Stimulated activated CD8-positive, alpha-beta memory T cell treated with anti-CD3 and anti-CD28 coated beads, Interleukin-15, amount 100 ng/mL, for 48 hours (primary cell): ENCODE measurements around the gene ITGA4.

Experiments used
- DNase-seq, 2 donors: peaks; one replicate each; pipeline ENCODE4 v3.0.0-alpha.2; 2020; ENCODE audit warnings: low read depth in 2 of 2

The ITGA4 gene

DNA sequence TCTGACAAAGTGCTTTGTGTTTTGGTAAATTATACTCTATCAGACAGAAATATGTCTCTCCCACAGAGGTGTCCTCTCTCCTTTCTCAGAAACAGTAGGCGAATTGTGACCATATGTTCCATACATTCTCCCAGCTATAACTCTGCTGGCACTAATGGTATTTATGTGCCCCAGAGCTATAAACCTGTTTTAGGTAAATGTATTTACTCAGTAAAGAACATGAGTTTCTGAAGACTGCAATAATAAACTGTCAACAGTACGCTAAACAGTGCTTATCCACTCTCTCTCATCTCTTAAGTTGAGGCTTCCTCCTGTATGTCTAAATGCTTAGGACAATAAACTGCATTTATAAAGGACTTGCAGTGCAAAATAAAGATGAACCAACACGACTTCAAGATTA, 58.5 kb downstream of the ITGA4 start:
- no peak for DNase-seq

DNA sequence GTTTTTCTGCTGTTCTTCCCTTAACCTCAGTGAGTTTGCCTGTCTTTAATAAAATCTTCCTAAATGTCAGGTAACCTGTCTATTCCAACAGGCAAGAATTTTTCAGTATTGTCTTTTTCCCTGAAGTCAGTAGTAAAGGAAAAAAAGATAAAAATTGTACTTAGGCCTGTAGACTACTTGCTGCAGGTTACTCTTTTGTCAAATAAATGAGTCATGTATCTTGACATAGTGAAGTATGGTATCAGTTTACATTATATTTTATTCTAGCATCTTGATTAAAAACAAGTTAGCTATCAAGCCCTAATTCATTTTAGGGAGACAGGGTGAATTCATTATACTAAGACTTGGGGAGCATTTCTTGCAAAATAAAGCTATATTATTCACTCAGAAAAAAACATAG, 59.8 kb downstream of the ITGA4 start:
- no peak for DNase-seq

DNA sequence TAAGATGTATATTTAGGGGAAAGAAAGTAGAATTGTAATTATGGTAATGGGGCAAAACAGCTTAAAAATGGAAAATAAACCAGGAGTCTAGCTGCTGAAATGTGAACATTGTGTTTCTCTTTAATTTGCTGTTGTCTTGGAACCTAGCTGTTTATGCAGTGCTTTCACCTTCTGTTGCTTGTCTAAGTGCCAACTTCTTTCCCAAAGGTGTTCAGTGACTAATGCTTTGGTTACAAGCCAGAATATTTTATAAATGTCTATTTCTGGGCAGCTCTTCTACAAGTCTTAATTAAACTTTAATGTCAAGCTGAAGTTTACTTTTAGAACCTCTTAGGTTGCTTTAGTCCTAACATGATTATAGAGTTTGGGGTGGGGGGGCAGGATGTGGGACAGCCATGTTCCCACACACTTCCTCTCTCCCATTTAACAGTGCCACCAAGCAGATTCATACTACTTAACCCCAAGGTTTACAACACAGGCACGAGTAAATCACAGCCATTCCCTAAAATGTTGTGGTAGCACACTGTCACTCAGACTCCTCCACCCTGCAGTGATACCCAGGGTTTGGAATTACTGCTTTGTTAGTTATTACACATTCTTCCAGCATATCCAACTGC, 60.6 kb downstream of the ITGA4 start:
- DNase-seq, result no peak

DNA sequence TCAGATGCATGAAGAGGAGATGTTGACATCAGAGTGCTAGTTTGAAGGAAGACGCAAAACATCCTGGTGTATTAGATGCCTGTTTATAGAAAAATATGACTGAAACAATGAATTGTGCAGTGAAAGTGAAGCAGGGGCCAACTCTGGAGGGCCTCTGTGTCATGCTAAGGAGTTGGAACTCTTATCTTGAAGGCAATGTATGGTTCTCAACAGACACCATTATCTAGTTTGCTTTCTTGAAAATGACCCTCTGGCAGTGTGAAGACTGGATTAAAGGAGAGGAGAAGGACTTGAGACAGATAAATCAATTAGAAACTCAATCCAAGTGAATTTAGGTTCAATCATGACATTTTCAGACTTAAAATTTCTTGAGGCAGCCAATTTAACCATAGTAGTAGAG, 63.1 kb downstream of the ITGA4 start:
- no peak for DNase-seq

DNA sequence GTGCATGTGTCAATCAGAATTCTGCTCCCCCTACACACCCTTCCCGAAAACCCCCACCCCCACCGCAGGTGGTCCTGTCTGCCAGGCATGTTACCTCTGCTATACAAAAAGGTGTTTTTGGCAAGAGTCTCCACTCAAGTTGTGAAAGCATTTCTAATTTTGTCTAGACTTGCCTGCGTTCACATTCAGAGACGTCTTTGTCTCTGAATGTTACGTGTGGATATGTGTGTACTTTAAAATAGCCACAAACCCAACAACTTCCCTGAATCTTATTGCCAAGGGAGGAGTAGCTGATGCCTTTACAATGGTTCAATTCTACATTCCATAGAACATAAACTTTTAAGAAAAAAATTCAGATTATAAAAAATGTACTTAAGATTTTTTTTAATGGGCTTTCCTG, 66.6 kb downstream of the ITGA4 start:
- no peak for DNase-seq

DNA sequence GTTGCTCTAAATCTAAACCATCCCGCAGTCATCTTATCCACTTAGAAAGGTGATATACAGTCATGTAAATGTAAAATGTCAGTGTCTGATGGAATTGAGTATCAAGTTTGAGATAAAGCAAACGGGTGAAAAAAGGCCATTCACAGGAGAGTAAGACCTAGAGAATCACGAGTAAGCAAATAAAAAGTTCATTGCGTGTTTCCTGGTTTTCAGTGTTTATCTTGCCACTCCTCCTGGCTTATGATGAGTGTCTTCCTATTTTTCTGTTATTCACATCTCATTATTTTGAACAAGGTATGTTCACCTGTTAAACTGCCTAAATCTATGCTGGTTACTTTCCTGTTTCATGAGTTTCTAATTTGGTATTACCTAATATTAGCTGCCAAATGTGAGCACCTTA, 68.8 kb downstream of the ITGA4 start:
- DNase-seq, result no peak

DNA sequence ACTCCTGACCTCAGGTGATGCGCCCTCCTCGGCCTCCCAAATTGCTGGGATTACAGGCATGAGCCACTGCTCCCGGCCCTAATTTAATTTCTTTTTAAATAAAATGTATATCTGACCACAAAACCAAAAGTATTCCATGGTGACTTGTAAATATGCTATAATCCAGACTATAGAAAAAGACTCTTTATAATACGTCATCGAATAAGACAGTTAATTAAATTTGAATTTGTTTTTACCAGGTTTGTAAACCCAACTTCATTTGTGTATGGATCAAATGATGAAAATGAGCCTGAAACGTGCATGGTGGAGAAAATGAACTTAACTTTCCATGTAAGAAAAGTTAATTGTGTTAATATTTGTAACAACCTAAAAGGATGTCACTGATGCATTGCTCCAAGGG, 69.9 kb downstream of the ITGA4 start:
- DNase-seq, result no peak

DNA sequence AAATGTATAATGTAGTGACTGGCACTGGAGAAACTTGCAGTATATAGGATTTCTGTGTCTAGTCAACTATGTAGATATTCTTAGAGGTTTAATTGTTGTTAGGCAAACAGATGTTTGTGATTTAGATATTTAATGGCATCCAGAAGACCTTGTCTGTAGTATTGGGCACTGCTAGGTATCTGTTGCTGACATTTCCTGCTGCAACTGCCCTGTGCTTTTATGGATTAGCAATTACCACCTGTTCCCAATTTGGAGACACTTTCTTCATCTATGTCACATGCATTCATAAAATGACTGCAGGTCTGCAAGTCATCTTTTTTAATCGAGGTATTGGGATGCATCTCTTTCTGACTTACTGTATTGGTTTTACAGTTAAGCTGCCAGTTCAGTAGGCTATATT, 71.3 kb downstream of the ITGA4 start:
- DNase-seq, result no peak

DNA sequence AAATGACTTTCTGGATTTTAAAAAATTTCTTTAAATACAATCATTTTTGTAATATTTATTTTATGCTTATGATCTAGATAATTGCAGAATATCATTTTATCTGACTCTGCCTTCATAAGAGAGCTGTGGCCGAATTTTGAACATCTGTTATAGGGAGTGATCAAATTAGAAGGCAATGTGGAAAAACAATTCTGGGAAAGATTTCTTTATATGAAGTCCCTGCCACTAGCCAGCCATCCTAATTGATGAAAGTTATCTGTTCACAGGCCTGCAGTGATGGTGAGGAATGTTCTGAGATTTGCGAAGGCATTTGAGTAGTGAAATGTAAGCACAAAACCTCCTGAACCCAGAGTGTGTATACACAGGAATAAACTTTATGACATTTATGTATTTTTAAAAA, 79.5 kb downstream of the ITGA4 start:
- DNase-seq, result no peak

DNA sequence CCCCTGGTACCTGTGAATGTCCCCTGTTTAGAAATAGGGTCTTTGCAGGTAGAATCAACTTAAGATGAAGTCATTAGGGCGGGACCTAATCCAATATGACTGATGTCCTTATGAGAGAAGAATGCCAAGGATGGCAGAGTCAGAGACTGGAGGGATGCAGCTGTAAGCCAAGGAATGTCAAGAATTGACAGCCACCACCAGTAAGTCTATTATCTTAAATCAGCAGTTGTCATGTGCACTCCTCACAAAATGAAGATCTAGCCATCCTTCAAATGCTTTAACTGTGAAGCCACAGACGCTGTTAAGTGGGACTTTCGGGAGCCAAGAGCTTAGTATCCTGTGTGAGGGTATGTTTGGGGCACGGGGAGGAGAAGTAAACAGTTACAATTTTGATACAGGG, 83.2 kb downstream of the ITGA4 start:
- no peak for DNase-seq

DNA sequence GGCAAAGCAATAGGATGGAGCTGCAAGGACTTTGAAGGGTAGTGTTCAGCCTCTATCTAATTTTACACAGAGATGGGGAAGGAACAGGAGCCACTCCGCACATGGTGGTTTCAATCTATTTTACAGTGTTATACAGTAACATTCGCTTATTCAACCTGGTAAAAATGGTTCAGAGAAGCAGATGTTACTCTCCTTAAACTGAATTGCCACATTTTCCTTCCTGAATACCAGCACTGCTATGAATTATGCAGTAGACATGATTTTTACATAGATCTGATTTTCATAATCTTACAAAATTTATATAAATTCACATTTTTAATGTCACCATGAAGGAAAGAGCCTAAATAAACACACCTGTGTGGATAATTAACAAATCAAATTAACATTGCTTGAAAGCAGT, 85.0 kb downstream of the ITGA4 start:
- DNase-seq, result no peak

DNA sequence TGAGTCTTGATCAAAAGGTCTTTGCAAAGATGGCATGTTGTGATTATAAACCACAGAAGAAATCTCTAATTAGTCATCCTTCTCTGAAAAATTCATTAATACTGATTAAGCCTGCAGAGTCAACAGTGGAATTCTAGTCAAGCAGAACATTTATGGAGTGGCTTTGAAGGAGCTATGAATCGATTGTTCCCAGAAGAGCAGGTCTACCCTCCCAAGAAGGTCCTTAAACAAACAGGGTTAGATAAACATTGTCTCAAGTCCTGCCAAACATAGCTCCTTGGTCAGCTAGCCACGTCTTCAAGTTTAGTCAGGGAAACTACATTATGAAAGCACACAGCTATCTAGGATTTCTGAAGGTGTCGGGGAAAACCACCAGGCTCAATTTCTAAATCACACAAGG, 88.9 kb downstream of the ITGA4 start:
- no peak for DNase-seq

DNA sequence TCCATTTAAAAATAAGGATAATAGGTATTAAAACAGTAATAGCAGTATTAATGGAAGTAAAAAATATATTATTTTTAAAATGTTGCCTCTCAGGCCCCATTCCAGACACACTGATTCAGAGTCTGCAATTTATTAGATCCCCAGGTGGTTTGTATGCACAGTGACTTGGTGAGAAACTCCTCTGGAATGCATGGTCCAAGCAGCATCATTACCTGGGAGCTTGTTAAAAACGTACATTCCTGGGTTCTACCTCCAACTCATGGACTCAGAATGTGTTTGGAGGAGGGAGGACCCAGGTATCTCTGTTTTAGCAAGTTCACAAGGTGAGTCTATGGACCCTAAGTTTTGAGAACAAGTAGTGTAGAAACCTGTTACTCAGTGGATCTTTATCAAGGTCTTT, 95.6 kb downstream of the ITGA4 start:
- DNase-seq, result no peak

DNA sequence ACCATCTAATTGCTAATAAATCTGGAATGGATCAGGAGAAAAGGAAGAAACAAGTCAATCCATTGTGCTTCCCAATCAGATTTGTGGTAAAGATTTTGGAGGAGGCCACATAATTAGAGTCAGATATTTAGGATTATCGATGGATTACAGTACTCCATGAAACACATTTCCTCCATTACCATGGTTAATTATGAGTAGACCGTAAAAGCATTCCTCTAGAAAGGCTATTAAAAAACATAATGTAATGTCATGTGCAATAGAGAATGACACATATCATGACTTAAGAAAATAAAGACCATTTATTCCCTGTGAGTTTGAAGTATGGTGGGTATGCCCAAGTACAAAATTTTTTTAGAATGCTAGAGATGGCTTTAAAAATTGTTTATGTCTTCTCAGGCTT, 96.1 kb downstream of the ITGA4 start:
- DNase-seq, result no peak

DNA sequence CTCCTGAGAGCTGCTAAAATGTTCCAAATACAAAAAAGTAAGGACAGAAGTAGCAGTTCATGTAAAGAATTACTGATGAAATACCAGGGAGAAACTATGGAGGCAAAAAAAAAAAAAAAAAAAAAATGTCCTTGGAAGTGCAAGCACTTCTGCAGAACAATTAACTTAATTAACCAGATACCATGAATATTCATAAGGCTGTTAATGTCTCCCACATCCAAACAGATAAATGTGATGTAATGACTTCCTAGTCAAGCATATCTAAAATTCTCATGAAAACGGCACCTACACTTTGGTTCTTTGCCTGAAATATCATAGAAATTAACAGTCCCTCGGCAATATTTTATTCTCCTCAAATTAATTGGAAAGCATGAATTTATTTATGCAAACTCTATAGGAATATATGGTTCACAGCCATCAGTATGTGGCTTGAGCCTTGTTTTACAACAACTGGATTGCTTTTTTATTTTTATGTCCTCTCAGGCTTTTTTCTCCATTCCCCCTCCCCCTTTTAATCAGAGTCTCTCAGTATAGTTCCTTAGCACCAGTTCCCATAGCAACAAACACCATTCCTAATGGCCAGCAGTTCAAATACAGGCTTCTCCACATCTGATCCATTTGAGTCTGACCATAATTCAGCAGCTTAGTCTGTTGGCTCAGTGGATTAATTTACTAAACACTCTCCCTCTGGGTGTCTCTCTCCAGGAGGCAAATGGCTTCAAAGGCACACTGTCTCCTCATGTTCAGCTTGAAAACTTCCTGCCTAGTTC, 97.1 kb downstream of the ITGA4 start:
- no peak for DNase-seq

DNA sequence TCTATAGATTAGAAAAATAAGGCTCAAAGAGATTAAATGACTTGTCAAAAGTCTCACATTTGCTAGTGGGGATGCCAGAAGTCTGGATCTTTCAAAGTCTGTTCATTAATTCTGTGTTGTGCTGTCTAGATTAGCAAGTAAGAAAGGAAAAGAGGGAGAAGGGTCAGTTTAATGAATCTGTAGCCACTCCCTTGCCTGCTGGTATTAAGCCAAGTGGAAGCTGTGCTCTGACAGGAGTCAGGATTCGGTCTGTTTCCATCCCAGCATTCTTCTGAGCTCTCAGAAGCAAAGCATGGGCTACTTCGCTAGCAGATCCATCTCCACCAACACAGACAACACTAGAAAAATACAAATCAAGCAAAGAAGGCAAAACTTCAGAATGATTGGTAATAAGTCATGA, 101.2 kb downstream of the ITGA4 start:
- DNase-seq, result no peak

DNA sequence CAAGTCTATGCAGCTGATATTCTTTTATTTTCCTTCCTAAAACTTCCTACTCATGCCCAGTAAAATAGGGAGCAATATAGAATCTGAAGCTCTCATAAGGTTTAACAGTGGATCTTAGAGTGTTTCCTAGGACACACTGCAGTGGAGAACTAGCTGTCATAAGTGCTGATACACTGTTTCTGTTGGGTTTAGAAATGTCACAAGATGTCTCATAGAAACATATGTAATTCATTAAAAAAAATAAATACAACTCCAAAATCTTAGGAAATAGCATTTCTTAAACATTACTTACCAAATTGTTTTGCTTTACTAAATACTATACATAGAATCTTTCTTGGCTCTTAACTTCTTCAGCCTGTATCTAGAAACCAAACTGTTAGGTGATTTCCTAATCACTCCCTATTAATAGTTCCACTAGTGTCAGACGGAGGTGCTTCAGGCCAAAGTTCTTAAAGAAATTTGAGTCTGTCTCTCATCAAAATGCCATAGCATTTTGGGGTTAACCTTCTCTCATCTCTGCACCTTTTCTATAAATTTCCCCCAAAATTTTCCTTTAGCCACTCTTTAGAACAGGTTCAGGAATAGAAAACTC, 106.0 kb downstream of the ITGA4 start:
- no peak for DNase-seq

DNA sequence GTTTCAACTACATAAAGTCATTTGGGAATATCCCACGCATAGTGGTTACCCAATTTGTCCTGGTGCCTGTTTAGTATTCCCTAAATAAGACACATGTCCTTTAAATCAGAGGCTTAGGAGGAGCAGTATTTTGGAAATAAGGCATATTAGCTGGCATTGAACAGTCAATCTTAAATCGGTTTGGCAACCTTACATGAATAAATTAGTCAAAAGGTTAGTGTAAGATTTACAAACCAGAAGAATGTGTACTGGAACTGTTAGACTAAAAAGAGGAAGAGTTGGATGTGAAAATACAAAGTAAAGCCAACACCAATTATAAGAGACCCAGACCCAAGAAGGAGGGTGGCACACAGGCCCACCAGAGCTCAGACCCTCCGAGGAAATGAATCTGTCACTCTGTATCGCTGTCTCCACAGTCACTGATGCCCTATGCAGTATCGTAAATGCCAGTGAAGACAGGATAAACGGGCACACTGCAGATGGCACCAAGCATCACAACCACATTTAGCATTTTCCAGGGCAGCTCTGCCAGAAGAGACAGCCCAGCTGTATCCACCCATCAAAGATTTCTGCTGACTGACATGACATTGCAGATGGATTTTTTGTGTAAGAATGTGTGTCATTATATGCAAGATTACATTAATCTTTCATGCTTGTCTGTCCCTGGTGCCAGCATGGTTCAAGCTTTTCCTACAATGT, 109.3 kb downstream of the ITGA4 start:
- DNase-seq, result no peak

DNA sequence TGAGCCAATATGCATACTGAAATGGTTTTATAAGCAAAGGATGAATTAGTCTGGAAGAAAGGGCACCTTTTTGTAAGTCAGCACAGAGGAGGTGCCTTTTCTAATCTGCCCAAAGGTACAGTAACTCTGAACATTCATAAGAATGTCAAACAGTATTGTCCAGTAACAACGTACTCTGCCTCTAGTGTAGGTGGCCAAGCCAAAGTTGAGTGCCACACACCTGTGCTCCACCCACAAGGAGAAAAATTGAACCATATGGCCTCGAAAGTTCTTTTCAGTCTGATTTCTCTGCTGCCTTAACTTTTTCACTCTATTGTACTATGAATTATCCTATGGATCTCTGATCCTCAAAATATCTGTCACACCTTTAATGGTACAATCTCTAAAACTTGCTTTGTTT, 112.9 kb downstream of the ITGA4 start:
- no peak for DNase-seq

DNA sequence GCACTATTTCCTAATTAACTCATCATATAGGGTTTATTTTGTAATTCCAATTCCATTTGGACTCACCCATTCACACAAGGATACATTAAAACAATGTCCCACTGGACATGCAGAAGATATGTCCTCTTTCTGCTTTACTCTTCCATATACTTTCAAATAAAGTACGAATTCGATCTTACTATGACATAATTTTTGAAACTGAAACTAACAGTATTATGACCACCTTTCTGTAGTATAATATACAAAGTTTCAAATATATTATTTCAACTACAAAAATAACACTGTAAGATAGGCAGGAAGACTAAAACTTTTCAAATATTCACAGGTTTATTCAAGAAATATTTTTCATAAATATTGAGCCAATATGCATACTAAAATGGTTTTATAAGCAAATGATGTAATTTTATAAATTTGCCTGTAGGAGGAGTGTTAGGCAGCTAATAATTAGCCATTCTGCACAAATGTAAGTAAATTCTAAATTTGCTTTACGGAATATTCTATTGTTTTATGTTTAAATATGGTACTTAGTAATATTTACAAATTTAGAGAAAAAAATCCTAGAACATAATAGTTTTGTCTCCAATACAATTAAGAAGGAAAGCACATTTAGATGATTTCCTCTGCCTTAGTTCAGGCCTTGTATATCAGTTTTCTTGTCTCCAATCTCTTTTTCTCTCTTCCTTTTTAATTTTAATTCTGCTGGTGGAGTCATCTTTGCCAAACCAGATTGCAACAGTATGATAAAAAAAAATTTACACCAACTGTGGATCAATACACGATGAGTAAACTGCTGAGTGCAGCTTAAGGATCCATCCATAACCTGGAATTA, 113.9 kb downstream of the ITGA4 start:
- DNase-seq, result no peak

DNA sequence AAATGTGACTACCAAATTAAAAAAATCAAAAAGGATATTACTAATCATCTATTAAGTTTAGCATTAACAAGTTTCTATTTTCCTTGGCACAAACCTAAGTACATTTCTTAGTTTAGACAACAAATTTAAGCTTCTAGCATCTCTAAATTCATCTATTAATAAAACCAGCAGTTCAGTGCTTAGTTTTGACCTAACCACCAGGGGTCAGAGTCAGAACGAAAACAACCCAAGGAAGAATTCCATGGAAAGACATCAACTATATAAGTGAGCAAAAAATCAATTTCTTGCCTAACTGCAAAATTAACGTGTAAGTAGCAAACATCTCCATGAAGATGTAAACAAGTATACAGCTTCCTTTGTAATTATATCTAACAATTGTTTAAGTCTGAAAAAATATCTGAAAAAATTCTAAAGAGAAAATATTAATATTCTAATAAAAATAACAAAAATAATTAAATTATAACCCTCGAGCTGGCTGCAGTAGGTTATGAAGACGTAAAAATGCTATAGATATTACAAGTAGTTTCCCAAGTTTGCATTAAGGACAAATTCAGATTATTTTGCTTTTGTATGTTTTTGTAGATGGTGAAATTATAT, 116.1 kb downstream of the ITGA4 start:
- DNase-seq, result no peak

DNA sequence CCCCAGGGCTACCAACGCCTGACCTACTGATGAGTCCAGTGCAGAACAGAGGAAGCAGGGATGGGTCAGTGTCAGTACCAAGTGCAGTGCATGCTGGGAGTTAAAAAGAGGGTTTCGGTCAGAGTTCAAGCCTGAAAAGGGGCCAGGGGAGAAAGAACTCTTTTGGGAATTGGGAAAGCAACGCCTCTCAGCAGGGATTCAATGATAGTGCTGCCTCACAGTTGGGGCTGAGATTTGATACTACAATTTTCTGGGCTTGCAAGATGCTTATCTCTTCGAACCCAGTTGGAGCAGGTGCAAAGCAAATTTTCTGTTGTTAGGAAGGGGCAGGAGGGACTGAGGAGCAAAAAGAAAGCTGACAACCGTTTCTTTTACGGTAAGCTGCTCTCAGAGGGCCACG, 117.1 kb downstream of the ITGA4 start:
- no peak for DNase-seq
